Measurements from ENCODE around the gene LPCAT1. TPM values are rescaled to one million over a fixed set of nuclear protein-coding genes. Genes with fewer than 3 reads are reported as not detected.
A peak's percentile ranks its signal among the peaks of the same experiment; 100 is the strongest.
"Not testable (repeated sequence)": the region's sequence is repeated elsewhere in the genome, so short reads cannot be mapped to it uniquely, and the experiment has no call there.

Gene LPCAT1
- total and polyA plus RNA-seq, 5 donors from 2014 or later, result 21.4 to 34.7 (median 25.6) TPM

DNA sequence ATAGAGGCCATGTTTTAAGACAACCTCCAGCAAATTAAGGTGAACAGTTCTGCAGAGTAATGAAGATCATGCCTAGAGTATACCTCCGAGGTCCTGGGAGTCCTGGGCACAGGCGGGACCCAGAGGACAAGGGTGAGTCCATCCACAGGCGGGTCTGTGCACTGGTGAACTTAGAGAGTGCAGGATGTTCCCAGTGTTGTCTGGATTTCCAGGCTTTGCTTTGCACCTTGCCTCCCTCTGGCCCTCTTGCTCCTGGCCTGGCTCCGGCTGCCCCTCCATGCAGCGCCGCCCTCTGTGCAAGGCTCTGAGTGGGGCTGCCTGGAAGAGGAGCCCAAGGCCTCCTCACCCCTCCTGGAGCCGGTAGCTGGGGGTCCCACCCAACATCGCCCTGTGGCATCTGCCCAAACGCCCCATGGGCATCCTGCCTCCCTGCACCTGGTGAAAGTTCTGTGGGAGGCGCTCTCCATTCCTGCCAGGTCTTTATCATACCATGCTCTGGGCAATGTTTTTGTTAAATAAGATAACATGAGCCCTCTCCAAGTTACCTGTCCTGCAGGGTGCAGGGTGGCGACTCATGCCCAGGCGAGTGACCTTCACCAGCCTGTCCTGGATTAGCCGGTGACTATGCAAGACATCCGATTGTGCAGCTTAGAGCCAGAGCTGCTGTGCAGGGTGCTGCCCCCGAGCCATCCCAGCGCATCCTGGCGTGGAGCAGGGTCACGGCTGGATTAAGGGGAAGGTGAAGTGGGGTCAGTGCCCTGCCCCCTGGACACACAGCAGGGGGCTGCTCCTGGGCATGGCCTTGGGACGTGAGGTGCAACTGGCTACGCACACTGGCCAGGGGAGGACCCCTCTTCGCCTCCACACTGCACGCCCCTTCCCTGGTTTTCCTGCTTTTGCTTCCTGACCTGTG lies 41.3 kb upstream of the LPCAT1 start:
- Mint-ChIP-seq H3K4me1 (no peaks in the 10 kb centered on the region), H3K36me3 (peaks cover 4% of the 10 kb centered on the region), H3K27me3 (no peaks in the 10 kb centered on the region), H3K4me3 (no peak overlapping the region), H3K9me3 (no peaks in the 10 kb centered on the region), H3K27ac (no peak overlapping the region)
- no peak for ATAC-seq (ENCODE audit: low read depth in 2 of 2)
- Histone ChIP-seq H3K4me1 (ENCODE audit: control insufficient read depth, insufficient read depth, low read length, poor library complexity, severe bottlenecking) (no peaks in the 10 kb centered on the region), H3K27me3 (ENCODE audit: control insufficient read depth, insufficient read depth, low read length) (no peaks in the 10 kb centered on the region), H3K36me3 (ENCODE audit: control insufficient read depth, insufficient read depth, low read length) (no peaks in the 10 kb centered on the region), H3K27ac (ENCODE audit: insufficient read depth, low read length, poor library complexity, severe bottlenecking) (no peak overlapping the region), H3K9me3 (ENCODE audit: control insufficient read depth in 2 of 2, low read length in 2 of 2) (no peaks in the 10 kb centered on the region), H3K4me3 (ENCODE audit: low read depth, low read length) (no peak overlapping the region)
- no peak for DNase-seq

DNA sequence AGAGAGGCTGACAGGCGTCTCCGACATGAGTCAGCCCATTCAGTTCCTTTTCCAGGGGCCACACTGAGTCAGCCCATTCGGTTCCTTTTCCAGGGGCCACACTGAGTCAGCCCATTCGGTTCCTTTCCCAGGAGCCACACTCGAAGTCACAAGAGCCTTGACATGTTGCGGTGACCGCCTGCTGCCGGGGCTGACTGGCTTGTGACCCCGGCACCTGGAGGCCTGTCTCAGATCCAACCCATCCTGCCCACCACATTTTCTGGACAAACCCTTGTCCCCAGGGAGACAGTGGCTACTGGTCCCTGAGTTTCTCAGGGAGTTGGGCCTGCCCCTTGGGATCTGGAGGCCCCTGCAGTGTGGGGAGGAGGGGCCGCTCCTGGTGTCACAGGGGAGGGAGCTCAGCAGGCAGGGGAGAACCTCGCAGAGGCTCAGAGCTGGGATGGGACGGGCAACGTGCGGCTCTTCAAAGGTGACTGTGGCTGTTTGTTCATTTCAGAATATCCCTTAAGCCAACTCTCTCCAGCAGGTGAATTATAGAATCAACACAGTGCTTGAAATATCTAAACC lies 40.5 kb upstream of the LPCAT1 start:
- Histone ChIP-seq H3K36me3 (ENCODE audit: control insufficient read depth, insufficient read depth, low read length) (no peaks in the 10 kb centered on the region), H3K4me1 (ENCODE audit: control insufficient read depth, insufficient read depth, low read length, poor library complexity, severe bottlenecking) (no peaks in the 10 kb centered on the region), H3K9me3 (ENCODE audit: control insufficient read depth in 2 of 2, low read length in 2 of 2) (no peaks in the 10 kb centered on the region), H3K27ac (ENCODE audit: insufficient read depth, low read length, poor library complexity, severe bottlenecking) (no peak overlapping the region), H3K27me3 (ENCODE audit: control insufficient read depth, insufficient read depth, low read length) (no peaks in the 10 kb centered on the region), H3K4me3 (ENCODE audit: low read depth, low read length) (no peak overlapping the region)
- ATAC-seq (ENCODE audit: low read depth in 2 of 2) (no peak), DNase-seq (no peak)
- H3K27me3 Mint-ChIP-seq, result no peaks in the 10 kb centered on the region
- no peaks in the 10 kb centered on the region for H3K9me3 Mint-ChIP-seq
- no peak overlapping the region for H3K4me3 Mint-ChIP-seq
- H3K4me1 Mint-ChIP-seq, result no peaks in the 10 kb centered on the region
- no peak overlapping the region for H3K27ac Mint-ChIP-seq
- H3K36me3 Mint-ChIP-seq, result peaks cover 4% of the 10 kb centered on the region

DNA sequence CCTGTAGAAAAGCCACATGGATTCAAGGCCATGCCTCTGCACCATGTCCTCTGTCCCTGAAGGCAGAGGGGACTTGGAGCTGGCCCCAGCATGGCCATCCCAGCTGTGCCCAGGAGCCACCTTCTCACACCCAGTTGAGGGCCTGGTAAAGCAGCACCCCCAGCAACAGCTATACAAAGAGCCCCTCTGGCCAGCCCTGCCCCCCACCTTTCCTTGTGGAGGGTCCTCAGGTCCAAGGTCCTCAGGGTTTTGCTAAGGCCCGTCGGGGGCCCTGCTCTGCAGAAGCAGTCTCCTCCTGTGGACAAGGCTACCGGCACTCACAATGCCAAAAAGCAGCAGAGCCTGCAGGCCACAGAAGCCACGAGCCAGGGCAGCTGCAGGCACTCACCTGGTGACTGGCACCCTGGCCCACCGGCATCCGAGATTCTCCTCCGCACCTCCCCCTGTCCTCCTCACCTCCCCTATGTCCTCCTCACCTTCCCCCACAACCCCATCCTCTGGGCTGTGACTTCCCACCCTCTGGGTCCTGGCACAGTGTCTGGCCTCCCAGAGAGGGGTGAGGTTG lies 39.9 kb upstream of the LPCAT1 start:
- no peak overlapping the region for H3K4me3 ChIP-seq (ENCODE audit: low read depth, low read length)
- Mint-ChIP-seq H3K4me3 (no peak overlapping the region), H3K27ac (no peak overlapping the region), H3K4me1 (no peaks in the 10 kb centered on the region), H3K9me3 (no peaks in the 10 kb centered on the region), H3K36me3 (peaks cover 4% of the 10 kb centered on the region), H3K27me3 (no peaks in the 10 kb centered on the region)
- no peaks in the 10 kb centered on the region for H3K4me1 ChIP-seq (ENCODE audit: control insufficient read depth, insufficient read depth, low read length, poor library complexity, severe bottlenecking)
- no peak overlapping the region for H3K27ac ChIP-seq (ENCODE audit: insufficient read depth, low read length, poor library complexity, severe bottlenecking)
- ATAC-seq (ENCODE audit: low read depth in 2 of 2), result peak; percentile 25 to 41
- no peaks in the 10 kb centered on the region for H3K27me3 ChIP-seq (ENCODE audit: control insufficient read depth, insufficient read depth, low read length)
- no peak for DNase-seq
- no peaks in the 10 kb centered on the region for H3K9me3 ChIP-seq (ENCODE audit: control insufficient read depth in 2 of 2, low read length in 2 of 2)
- H3K36me3 ChIP-seq (ENCODE audit: control insufficient read depth, insufficient read depth, low read length), result no peaks in the 10 kb centered on the region

DNA sequence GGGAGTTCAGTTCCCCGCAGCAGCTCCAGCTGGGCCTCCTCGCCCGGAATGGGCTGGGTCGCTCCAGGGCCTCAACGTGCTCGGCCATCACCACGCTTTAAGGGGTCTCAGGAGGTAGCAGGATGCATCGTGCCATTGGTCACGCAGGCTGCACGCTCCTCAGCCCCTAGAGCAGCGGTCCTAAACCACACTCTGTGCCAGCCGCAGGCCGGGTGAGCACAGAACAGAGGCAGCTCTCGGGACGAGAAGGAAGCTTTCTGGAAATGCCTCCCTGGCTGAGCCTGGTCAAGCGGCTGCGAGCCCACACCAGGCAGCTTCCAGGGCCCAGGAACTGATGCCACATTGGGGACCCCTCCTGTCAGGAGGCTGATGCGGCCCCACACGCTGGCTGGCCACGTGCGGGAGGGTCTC lies 39.3 kb upstream of the LPCAT1 start:
- no peaks in the 10 kb centered on the region for H3K9me3 ChIP-seq (ENCODE audit: control insufficient read depth in 2 of 2, low read length in 2 of 2)
- H3K36me3 ChIP-seq (ENCODE audit: control insufficient read depth, insufficient read depth, low read length), result no peaks in the 10 kb centered on the region
- Mint-ChIP-seq H3K36me3 (peaks cover 4% of the 10 kb centered on the region), H3K27me3 (no peaks in the 10 kb centered on the region), H3K4me3 (no peak overlapping the region), H3K9me3 (no peaks in the 10 kb centered on the region), H3K4me1 (no peaks in the 10 kb centered on the region), H3K27ac (no peak overlapping the region)
- ATAC-seq (ENCODE audit: low read depth in 2 of 2) (no peak), DNase-seq (no peak)
- no peaks in the 10 kb centered on the region for H3K4me1 ChIP-seq (ENCODE audit: control insufficient read depth, insufficient read depth, low read length, poor library complexity, severe bottlenecking)
- H3K4me3 ChIP-seq (ENCODE audit: low read depth, low read length), result no peak overlapping the region
- H3K27ac ChIP-seq (ENCODE audit: insufficient read depth, low read length, poor library complexity, severe bottlenecking), result no peak overlapping the region
- no peaks in the 10 kb centered on the region for H3K27me3 ChIP-seq (ENCODE audit: control insufficient read depth, insufficient read depth, low read length)

DNA sequence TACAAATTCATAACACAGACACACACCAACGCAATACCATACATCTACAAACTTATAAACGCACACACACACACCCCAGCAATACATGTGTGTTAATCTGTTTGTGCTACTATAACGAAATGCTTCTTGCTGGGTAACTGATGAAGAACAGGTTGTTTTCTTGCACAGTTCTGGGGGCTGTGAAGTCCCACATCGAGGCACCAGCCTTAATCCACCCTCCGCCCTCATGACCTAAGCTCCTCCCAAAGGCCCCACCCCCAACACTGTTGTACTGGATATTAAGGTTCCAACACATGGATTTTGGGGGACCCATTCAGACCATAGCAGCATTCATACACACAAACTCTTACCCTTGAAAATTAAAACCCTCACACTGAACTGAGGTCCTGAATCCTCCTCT lies 38.8 kb upstream of the LPCAT1 start:
- no peak overlapping the region for H3K27ac ChIP-seq (ENCODE audit: insufficient read depth, low read length, poor library complexity, severe bottlenecking)
- no peak for DNase-seq
- Mint-ChIP-seq H3K4me3 (no peak overlapping the region), H3K27me3 (no peaks in the 10 kb centered on the region), H3K36me3 (peaks cover 4% of the 10 kb centered on the region), H3K4me1 (no peaks in the 10 kb centered on the region), H3K9me3 (no peaks in the 10 kb centered on the region), H3K27ac (no peak overlapping the region)
- H3K4me1 ChIP-seq (ENCODE audit: control insufficient read depth, insufficient read depth, low read length, poor library complexity, severe bottlenecking), result no peaks in the 10 kb centered on the region
- H3K9me3 ChIP-seq (ENCODE audit: control insufficient read depth in 2 of 2, low read length in 2 of 2), result no peaks in the 10 kb centered on the region
- ATAC-seq (ENCODE audit: low read depth in 2 of 2), result no peak
- H3K4me3 ChIP-seq (ENCODE audit: low read depth, low read length), result no peak overlapping the region
- no peaks in the 10 kb centered on the region for H3K36me3 ChIP-seq (ENCODE audit: control insufficient read depth, insufficient read depth, low read length)
- H3K27me3 ChIP-seq (ENCODE audit: control insufficient read depth, insufficient read depth, low read length), result no peaks in the 10 kb centered on the region

DNA sequence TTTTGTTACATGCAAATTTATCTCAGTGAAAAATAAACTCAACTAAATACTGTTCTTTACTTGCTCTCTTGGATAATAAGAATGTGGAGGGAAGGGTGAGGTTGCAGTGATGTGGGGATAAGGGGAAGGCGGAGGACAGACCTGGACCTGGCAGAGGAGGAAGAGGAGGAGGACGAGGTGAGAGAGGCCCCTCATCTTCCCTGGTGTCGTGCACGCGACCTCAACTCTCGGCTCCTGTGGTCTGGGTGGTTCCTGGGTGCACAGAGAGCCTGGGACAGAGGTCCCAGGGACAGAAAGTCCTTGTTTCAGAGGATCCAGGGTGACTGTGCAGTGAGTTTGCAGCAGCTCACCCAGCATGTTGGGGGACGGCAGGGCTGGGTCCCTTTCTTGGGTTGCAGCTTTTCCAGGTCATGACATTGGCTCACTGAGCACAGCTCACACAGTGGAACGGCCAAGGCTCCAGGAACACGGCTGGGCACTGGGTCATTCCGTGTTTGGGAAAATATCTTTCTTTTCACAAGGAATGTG lies 37.7 kb upstream of the LPCAT1 start:
- no peaks in the 10 kb centered on the region for H3K36me3 Mint-ChIP-seq
- Histone ChIP-seq H3K9me3 (ENCODE audit: control insufficient read depth in 2 of 2, low read length in 2 of 2) (no peaks in the 10 kb centered on the region), H3K36me3 (ENCODE audit: control insufficient read depth, insufficient read depth, low read length) (no peaks in the 10 kb centered on the region), H3K27ac (ENCODE audit: insufficient read depth, low read length, poor library complexity, severe bottlenecking) (no peak overlapping the region), H3K4me1 (ENCODE audit: control insufficient read depth, insufficient read depth, low read length, poor library complexity, severe bottlenecking) (no peaks in the 10 kb centered on the region), H3K27me3 (ENCODE audit: control insufficient read depth, insufficient read depth, low read length) (no peaks in the 10 kb centered on the region), H3K4me3 (ENCODE audit: low read depth, low read length) (no peak overlapping the region)
- no peak overlapping the region for H3K4me3 Mint-ChIP-seq
- DNase-seq (no peak), ATAC-seq (ENCODE audit: low read depth in 2 of 2) (no peak)
- no peak overlapping the region for H3K27ac Mint-ChIP-seq
- H3K27me3 Mint-ChIP-seq, result no peaks in the 10 kb centered on the region
- no peaks in the 10 kb centered on the region for H3K9me3 Mint-ChIP-seq
- no peaks in the 10 kb centered on the region for H3K4me1 Mint-ChIP-seq

DNA sequence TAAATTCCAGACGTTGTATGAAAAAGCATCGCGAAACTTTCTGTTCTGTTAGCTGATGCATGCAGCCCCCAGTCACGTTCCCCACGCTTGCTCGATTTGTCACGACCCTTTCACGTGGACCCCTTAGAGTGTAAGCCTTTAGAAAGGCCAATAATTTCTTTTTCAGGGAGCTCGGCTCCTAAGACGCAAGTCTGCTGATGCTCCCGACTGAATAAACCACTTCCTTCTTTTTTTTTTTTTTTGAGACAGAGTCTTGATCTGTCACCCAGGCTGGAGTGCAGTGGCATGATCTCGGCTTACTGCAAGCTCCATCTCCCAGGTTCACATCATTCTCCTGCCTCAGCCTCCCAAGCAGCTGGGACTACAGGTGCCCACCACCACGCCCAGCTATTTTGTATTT lies 36.7 kb upstream of the LPCAT1 start:
- not testable (repeated sequence) for H3K27ac Mint-ChIP-seq; H3K4me1 ChIP-seq (ENCODE audit: control insufficient read depth, insufficient read depth, low read length, poor library complexity, severe bottlenecking); H3K27me3 Mint-ChIP-seq; H3K36me3 ChIP-seq (ENCODE audit: control insufficient read depth, insufficient read depth, low read length); ATAC-seq (ENCODE audit: low read depth in 2 of 2); H3K4me3 ChIP-seq (ENCODE audit: low read depth, low read length); H3K9me3 Mint-ChIP-seq; H3K36me3 Mint-ChIP-seq; H3K4me3 Mint-ChIP-seq; H3K9me3 ChIP-seq (ENCODE audit: control insufficient read depth in 2 of 2, low read length in 2 of 2); H3K27me3 ChIP-seq (ENCODE audit: control insufficient read depth, insufficient read depth, low read length); H3K4me1 Mint-ChIP-seq; DNase-seq; H3K27ac ChIP-seq (ENCODE audit: insufficient read depth, low read length, poor library complexity, severe bottlenecking)
